ENCODE results near the gene CABLES1. TPM values are rescaled to one million over a fixed set of nuclear protein-coding genes. Genes with fewer than 3 reads are reported as not detected.

CABLES1 gene
- total RNA-seq, 4 donors from 2014 or later, result 8.5 to 12.6 (median 9.2) TPM

DNA sequence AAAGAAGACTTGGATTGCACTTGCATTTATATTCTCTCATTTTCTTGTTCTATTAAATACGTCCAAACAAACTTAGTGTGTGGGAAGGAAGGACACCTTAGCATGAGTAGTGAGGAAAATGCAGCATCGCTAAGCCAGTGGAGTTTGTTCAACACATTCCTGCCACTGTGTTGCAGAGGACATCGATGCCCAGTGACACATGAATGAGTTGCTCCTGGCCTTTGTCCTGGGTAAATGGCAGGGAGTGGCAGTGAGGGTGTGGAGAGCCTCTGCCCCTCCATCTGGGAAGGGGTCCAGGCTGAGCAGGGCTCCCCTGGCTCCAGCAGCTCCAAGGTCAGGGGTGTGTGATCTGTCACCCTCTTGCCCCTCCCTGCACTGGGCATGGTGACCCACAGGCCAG is 75.9 kb downstream of the CABLES1 start:
- H3K9me3 ChIP-seq, result no peaks in the 10 kb centered on the region
- peaks cover 0 to 3% of the 10 kb centered on the region in 2 donors for H3K4me1 ChIP-seq
- H3K36me3 ChIP-seq, result no peaks in the 10 kb centered on the region
- H3K27ac ChIP-seq, result no peak overlapping the region
- intact Hi-C loops (cut with DNase I; ENCODE audit: low total_unique reads), result no loop called here
- H3K27me3 ChIP-seq, result no peaks in the 10 kb centered on the region
- H3K4me3 ChIP-seq, result no peak overlapping the region
- TF ChIP-seq, protein P1, sequence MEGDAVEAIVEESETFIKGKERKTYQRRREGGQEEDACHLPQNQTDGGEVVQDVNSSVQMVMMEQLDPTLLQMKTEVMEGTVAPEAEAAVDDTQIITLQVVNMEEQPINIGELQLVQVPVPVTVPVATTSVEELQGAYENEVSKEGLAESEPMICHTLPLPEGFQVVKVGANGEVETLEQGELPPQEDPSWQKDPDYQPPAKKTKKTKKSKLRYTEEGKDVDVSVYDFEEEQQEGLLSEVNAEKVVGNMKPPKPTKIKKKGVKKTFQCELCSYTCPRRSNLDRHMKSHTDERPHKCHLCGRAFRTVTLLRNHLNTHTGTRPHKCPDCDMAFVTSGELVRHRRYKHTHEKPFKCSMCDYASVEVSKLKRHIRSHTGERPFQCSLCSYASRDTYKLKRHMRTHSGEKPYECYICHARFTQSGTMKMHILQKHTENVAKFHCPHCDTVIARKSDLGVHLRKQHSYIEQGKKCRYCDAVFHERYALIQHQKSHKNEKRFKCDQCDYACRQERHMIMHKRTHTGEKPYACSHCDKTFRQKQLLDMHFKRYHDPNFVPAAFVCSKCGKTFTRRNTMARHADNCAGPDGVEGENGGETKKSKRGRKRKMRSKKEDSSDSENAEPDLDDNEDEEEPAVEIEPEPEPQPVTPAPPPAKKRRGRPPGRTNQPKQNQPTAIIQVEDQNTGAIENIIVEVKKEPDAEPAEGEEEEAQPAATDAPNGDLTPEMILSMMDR (IDR thresholded peaks at IDR 0.05), result no peak
- TF ChIP-seq POLR2A (IDR thresholded peaks at IDR 0.05), result no peak
- DNase-seq, result no peak

DNA sequence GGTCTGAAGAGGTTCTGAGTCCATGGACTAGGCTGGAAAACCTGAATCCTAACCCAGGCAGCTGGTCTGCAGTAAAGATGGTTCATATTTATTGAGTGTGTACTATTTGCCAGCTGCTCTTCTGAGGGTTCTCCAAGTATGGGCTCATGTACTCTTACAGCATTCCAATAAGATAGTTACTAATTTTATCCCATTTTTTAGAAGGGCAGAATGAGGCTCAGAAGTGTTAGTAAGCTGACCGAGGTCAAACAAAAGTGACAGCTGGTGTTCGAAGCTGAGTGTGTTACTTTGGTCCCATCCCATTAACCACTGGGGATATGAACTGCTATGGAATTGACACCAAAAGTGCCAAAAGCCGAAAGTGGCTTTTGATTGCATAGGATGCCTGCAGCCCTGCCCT is 76.9 kb downstream of the CABLES1 start:
- TF ChIP-seq, protein P1 (IDR thresholded peaks at IDR 0.05), result no peak
- TF ChIP-seq POLR2A (IDR thresholded peaks at IDR 0.05), result no peak
- intact Hi-C loops (cut with DNase I; ENCODE audit: low total_unique reads), result no loop called here
- H3K27me3 ChIP-seq, result no peaks in the 10 kb centered on the region
- no peak for DNase-seq
- H3K36me3 ChIP-seq, result no peaks in the 10 kb centered on the region
- H3K9me3 ChIP-seq, result no peaks in the 10 kb centered on the region
- H3K4me1 ChIP-seq, result peaks cover 0 to 3% of the 10 kb centered on the region in 2 donors
- no peak overlapping the region for H3K4me3 ChIP-seq
- H3K27ac ChIP-seq, result no peak overlapping the region

DNA sequence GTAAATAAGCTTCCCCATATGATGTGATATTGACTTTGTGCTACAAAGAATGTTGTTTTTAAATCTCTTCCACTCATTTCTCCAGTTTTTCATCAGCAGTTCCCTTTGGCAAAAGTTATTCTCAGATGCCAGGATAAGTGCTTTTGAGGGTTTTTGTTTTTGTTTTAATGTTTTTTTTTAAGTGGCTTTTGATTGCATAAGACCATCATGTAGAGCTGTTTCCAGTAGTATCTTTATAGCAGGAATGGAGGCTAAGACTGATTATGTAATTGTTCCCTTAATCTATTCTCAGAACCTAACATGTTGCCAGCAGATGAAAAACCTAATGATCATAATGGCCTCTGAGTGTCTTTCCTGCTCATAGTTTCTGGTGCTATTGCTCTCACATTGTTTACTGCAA is 77.9 kb downstream of the CABLES1 start:
- Histone ChIP-seq H3K27me3 (no peaks in the 10 kb centered on the region), H3K27ac (no peak overlapping the region), H3K4me1 (no peaks in the 10 kb centered on the region), H3K36me3 (no peaks in the 10 kb centered on the region), H3K4me3 (no peak overlapping the region), H3K9me3 (no peaks in the 10 kb centered on the region)
- TF ChIP-seq, protein P1 (IDR thresholded peaks at IDR 0.05), result no peak
- TF ChIP-seq POLR2A (IDR thresholded peaks at IDR 0.05), result no peak
- DNase-seq, result no peak
- intact Hi-C loops (cut with DNase I; ENCODE audit: low total_unique reads), result no loop called here

DNA sequence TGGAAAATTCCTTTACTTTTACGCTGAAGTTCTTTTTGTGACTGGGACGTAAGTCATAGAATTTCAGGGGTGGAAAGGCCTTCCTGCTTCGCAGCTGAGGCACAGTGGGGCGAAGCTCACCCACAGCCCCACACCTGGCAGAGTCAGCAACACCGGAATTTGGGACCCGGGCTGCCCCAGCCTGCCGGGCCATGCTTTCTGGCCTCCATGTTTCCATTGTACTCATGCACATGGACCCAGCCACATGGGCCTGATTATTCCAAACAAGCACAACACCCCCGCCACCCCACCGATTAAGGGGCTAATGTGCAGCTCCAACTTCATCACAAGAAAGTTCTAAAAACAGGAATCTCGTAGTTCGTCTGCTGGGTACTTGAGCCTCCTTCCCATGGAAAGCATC is 82.5 kb downstream of the CABLES1 start:
- Histone ChIP-seq H3K4me3 (no peak overlapping the region), H3K27me3 (no peaks in the 10 kb centered on the region), H3K4me1 (no peaks in the 10 kb centered on the region), H3K27ac (no peak overlapping the region), H3K36me3 (no peaks in the 10 kb centered on the region), H3K9me3 (no peaks in the 10 kb centered on the region)
- intact Hi-C loops (cut with DNase I; ENCODE audit: low total_unique reads), result no loop called here
- DNase-seq, result no peak
- TF ChIP-seq, protein P1 (IDR thresholded peaks at IDR 0.05), result no peak
- no peak for TF ChIP-seq POLR2A (IDR thresholded peaks at IDR 0.05)

DNA sequence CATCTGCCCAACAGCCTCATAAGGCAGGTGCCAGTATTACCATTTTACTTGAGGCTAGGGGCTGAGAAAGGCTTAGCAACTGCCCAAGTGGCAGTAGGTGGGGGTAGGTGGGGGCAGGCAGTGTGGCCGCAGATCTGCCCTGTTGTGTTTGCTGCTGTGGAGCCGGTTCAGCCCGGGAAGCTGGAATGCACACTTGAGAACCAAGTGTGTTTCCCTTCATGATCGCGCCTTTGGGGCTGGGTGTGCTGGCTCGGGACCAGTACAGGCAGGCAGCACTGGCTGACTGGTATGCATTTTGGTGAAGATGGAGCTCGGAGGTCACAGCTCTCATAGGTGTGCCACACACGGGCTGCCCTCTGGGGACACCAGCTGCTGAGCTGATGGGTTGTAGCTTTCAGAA is 85.1 kb downstream of the CABLES1 start:
- intact Hi-C loops (cut with DNase I; ENCODE audit: low total_unique reads), result no loop called here
- TF ChIP-seq POLR2A (IDR thresholded peaks at IDR 0.05), result no peak
- TF ChIP-seq, protein P1 (IDR thresholded peaks at IDR 0.05), result no peak
- Histone ChIP-seq H3K4me3 (no peak overlapping the region), H3K27ac (no peak overlapping the region), H3K36me3 (no peaks in the 10 kb centered on the region), H3K27me3 (no peaks in the 10 kb centered on the region), H3K9me3 (no peaks in the 10 kb centered on the region), H3K4me1 (peaks cover 0 to 4% of the 10 kb centered on the region in 2 donors)
- no peak for DNase-seq

Data from uterus (tissue), 4 donors.